Forelimb muscle (tissue), 1 donor: ENCODE results near the gene SUSD6. TPM values are rescaled to one million over a fixed set of nuclear protein-coding genes. Genes with fewer than 3 reads are reported as not detected.
"Not testable (repeated sequence)": the region's sequence is repeated elsewhere in the genome, so short reads cannot be mapped to it uniquely, and the experiment has no call there.

Source experiments
- DNase-seq: peaks from one replicate; pipeline ENCODE4 v3.0.0-alpha.2; 2013; ENCODE audit warnings: low read depth
- polyA plus RNA-seq: library from polyadenylated mRNA; unstranded; fragments of 120-200 nt; gene quantifications from one replicate; pipeline ENCODE4 v1.2.1, GENCODE V29; 2013; ENCODE audit not compliant: insufficient read length

The SUSD6 gene
- polyA plus RNA-seq, 1 donor, result 18.0 TPM

- no peak for DNase-seq
Observed at GRCh38 chr14:69694730-69695281, 83.4 kb downstream of the SUSD6 start.

GRCh38 chr14:69695322-69696203 is 84.2 kb downstream of the SUSD6 start:
- DNase-seq, result no peak

GRCh38 chr14:69696204-69696527 is 84.8 kb downstream of the SUSD6 start:
- no peak for DNase-seq

GRCh38 chr14:69696633-69697557 is 85.5 kb downstream of the SUSD6 start:
- no peak for DNase-seq

- no peak for DNase-seq
Observed at GRCh38 chr14:69698572-69698971, 87.2 kb downstream of the SUSD6 start.

GRCh38 chr14:69699243-69699642 is 87.8 kb downstream of the SUSD6 start:
- DNase-seq, result not testable (repeated sequence)

- DNase-seq, result no peak
Observed at GRCh38 chr14:69699748-69700303, 88.4 kb downstream of the SUSD6 start.

- no peak for DNase-seq
Observed at GRCh38 chr14:69700575-69700974, 89.2 kb downstream of the SUSD6 start.

- DNase-seq, result no peak
Observed at GRCh38 chr14:69701291-69701690, 89.9 kb downstream of the SUSD6 start.

- DNase-seq, result no peak
Observed at GRCh38 chr14:69701857-69702256, 90.5 kb downstream of the SUSD6 start.

GRCh38 chr14:69703047-69704039 is 91.9 kb downstream of the SUSD6 start:
- DNase-seq, result no peak

- DNase-seq, result no peak
Observed at GRCh38 chr14:69704319-69704718, 92.9 kb downstream of the SUSD6 start.

- no peak for DNase-seq
Observed at GRCh38 chr14:69705706-69706105, 94.3 kb downstream of the SUSD6 start.

GRCh38 chr14:69708049-69708448 is 96.7 kb downstream of the SUSD6 start:
- no peak for DNase-seq

- DNase-seq, result no peak
Observed at GRCh38 chr14:69708586-69709560, 97.5 kb downstream of the SUSD6 start.

GRCh38 chr14:69710378-69710777 is 99.0 kb downstream of the SUSD6 start:
- DNase-seq, result no peak

GRCh38 chr14:69711065-69711464 is 99.7 kb downstream of the SUSD6 start:
- DNase-seq, result no peak

GRCh38 chr14:69711477-69711876 is 100.1 kb downstream of the SUSD6 start:
- DNase-seq, result no peak

- DNase-seq, result no peak
Observed at GRCh38 chr14:69711881-69712560, 100.6 kb downstream of the SUSD6 start.
